ENCODE measurements around the gene SIN3B. TPM values are rescaled to one million over a fixed set of nuclear protein-coding genes. Genes with fewer than 3 reads are reported as not detected.

The SIN3B gene
- total RNA-seq, 2 donors from 2014 or later, result 36.2 to 41.1 TPM

- no peak for ATAC-seq (replicated peaks)
- Mint-ChIP-seq H3K27me3 (no peaks in the 10 kb centered on the region), H3K4me1 (no peaks in the 10 kb centered on the region), H3K36me3 (ENCODE audit: low read depth) (peaks cover 11% of the 10 kb centered on the region), H3K4me3 (no peak overlapping the region), H3K27ac (no peak overlapping the region), H3K9me3 (peaks cover 16% of the 10 kb centered on the region)
These were observed 56.0 kb downstream of the SIN3B start for GRCh38 chr19:16885166-16885565.

GRCh38 chr19:16886305-16886880 lies 57.2 kb downstream of the SIN3B start:
- Mint-ChIP-seq H3K9me3 (peaks cover 13% of the 10 kb centered on the region), H3K27me3 (no peaks in the 10 kb centered on the region), H3K27ac (no peak overlapping the region), H3K4me3 (no peak overlapping the region), H3K36me3 (ENCODE audit: low read depth) (no peaks in the 10 kb centered on the region), H3K4me1 (no peaks in the 10 kb centered on the region)
- no peak for ATAC-seq (replicated peaks)

GRCh38 chr19:16887353-16888265 lies 58.4 kb downstream of the SIN3B start:
- Mint-ChIP-seq H3K4me3 (no peak overlapping the region), H3K4me1 (no peaks in the 10 kb centered on the region), H3K27me3 (no peaks in the 10 kb centered on the region), H3K9me3 (peaks cover 5% of the 10 kb centered on the region), H3K36me3 (ENCODE audit: low read depth) (no peaks in the 10 kb centered on the region), H3K27ac (no peak overlapping the region)
- ATAC-seq (replicated peaks), result no peak

GRCh38 chr19:16888629-16889365 lies 59.6 kb downstream of the SIN3B start, which contains the start of gene F2RL3:
F2RL3 (plus strand) TSS chr19:16888999; CDS start chr19:16889190, 191 bp downstream.
- no peaks in the 10 kb centered on the region for H3K27me3 Mint-ChIP-seq
- ATAC-seq (replicated peaks), result peak; percentile 41
- no peak within 1 kb of the TSS for H3K27ac Mint-ChIP-seq
- H3K36me3 Mint-ChIP-seq (ENCODE audit: low read depth), result no peaks in the 10 kb centered on the region
- no peak within 1 kb of the TSS for H3K4me3 Mint-ChIP-seq
- no peaks in the 10 kb centered on the region for H3K9me3 Mint-ChIP-seq
- H3K4me1 Mint-ChIP-seq, result no peaks in the 10 kb centered on the region

- Mint-ChIP-seq H3K4me3 (no peak overlapping the region), H3K36me3 (ENCODE audit: low read depth) (no peaks in the 10 kb centered on the region), H3K27ac (no peak overlapping the region), H3K4me1 (no peaks in the 10 kb centered on the region), H3K27me3 (no peaks in the 10 kb centered on the region), H3K9me3 (no peaks in the 10 kb centered on the region)
- no peak for ATAC-seq (replicated peaks)
These were observed 60.2 kb downstream of the SIN3B start for GRCh38 chr19:16889366-16889882.

- no peak overlapping the region for H3K27ac Mint-ChIP-seq
- ATAC-seq (replicated peaks), result no peak
- no peaks in the 10 kb centered on the region for H3K4me1 Mint-ChIP-seq
- no peaks in the 10 kb centered on the region for H3K36me3 Mint-ChIP-seq (ENCODE audit: low read depth)
- H3K4me3 Mint-ChIP-seq, result no peak overlapping the region
- no peaks in the 10 kb centered on the region for H3K9me3 Mint-ChIP-seq
- H3K27me3 Mint-ChIP-seq, result no peaks in the 10 kb centered on the region
These were observed 60.8 kb downstream of the SIN3B start for GRCh38 chr19:16889883-16890460.

GRCh38 chr19:16890461-16891184 lies 61.4 kb downstream of the SIN3B start:
- no peaks in the 10 kb centered on the region for H3K36me3 Mint-ChIP-seq (ENCODE audit: low read depth)
- no peak for ATAC-seq (replicated peaks)
- no peaks in the 10 kb centered on the region for H3K4me1 Mint-ChIP-seq
- H3K9me3 Mint-ChIP-seq, result no peaks in the 10 kb centered on the region
- no peak overlapping the region for H3K27ac Mint-ChIP-seq
- H3K4me3 Mint-ChIP-seq, result no peak overlapping the region
- H3K27me3 Mint-ChIP-seq, result no peaks in the 10 kb centered on the region

- Mint-ChIP-seq H3K4me3 (no peak overlapping the region), H3K4me1 (no peaks in the 10 kb centered on the region)
These were observed 62.6 kb downstream of the SIN3B start for GRCh38 chr19:16891696-16892382.

GRCh38 chr19:16892436-16892835 lies 63.2 kb downstream of the SIN3B start:
- Mint-ChIP-seq H3K4me3 (no peak overlapping the region), H3K4me1 (no peaks in the 10 kb centered on the region), H3K36me3 (ENCODE audit: low read depth) (no peaks in the 10 kb centered on the region), H3K27ac (no peak overlapping the region), H3K27me3 (no peaks in the 10 kb centered on the region), H3K9me3 (no peaks in the 10 kb centered on the region)
- ATAC-seq (replicated peaks), result no peak

More at GRCh38 chr19:16891696-16892382, 62.6 kb downstream of the SIN3B start:
- Mint-ChIP-seq H3K9me3 (no peaks in the 10 kb centered on the region), H3K27ac (no peak overlapping the region), H3K27me3 (no peaks in the 10 kb centered on the region), H3K36me3 (ENCODE audit: low read depth) (no peaks in the 10 kb centered on the region)
- ATAC-seq (replicated peaks), result no peak

- Mint-ChIP-seq H3K4me1 (no peaks in the 10 kb centered on the region), H3K27me3 (no peaks in the 10 kb centered on the region), H3K4me3 (no peak overlapping the region), H3K9me3 (no peaks in the 10 kb centered on the region), H3K36me3 (ENCODE audit: low read depth) (no peaks in the 10 kb centered on the region), H3K27ac (no peak overlapping the region)
- ATAC-seq (replicated peaks), result no peak
These were observed 63.9 kb downstream of the SIN3B start for GRCh38 chr19:16892868-16893685.

- H3K4me3 Mint-ChIP-seq, result no peak overlapping the region
- H3K4me1 Mint-ChIP-seq, result no peaks in the 10 kb centered on the region
- H3K27ac Mint-ChIP-seq, result no peak overlapping the region
These were observed 64.4 kb downstream of the SIN3B start for GRCh38 chr19:16893686-16893989.

GRCh38 chr19:16894080-16894479 lies 64.9 kb downstream of the SIN3B start:
- peak overlapping the region; percentile 48 for H3K4me3 Mint-ChIP-seq
- H3K36me3 Mint-ChIP-seq (ENCODE audit: low read depth), result no peaks in the 10 kb centered on the region
- no peaks in the 10 kb centered on the region for H3K27me3 Mint-ChIP-seq
- ATAC-seq (replicated peaks), result no peak
- no peak overlapping the region for H3K27ac Mint-ChIP-seq
- H3K4me1 Mint-ChIP-seq, result no peaks in the 10 kb centered on the region
- H3K9me3 Mint-ChIP-seq, result no peaks in the 10 kb centered on the region

More at GRCh38 chr19:16893686-16893989, 64.4 kb downstream of the SIN3B start:
- Mint-ChIP-seq H3K36me3 (ENCODE audit: low read depth) (no peaks in the 10 kb centered on the region), H3K27me3 (no peaks in the 10 kb centered on the region), H3K9me3 (no peaks in the 10 kb centered on the region)
- no peak for ATAC-seq (replicated peaks)

Measured in activated T-helper 17 cell treated with anti-CD3 and anti-CD28 coated beads, Interleukin-2, amount 50 U/mL, for 72 hours (primary cell).